Measurements from ENCODE around the gene CLDN9. TPM values are rescaled to one million over a fixed set of nuclear protein-coding genes. Genes with fewer than 3 reads are reported as not detected.

CLDN9 gene
- total and polyA plus RNA-seq, 2 donors (not counting 1 experiment from before 2014, with no cell fraction given): 0.04 TPM; not detected in 1

DNA sequence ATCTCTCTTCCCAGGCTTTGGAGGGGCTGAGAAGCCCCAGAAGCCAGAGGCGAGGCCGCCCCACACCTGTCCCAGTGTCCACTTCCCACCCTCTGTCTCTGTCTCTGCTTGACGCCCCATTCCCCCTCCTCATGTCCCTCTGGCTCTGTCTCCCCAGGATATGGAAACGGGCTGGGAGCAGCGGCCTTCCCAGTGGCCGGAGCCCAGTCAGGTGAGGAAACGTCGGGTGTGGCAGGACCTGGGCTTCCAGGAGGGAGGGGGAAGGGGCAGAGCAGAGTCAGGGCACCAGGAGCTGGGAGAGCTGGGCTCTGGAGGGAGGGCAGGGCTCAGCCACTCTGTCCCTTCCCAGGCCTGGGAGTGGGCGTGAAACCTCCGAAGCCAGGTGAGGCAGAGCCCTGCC is 21.8 kb upstream of the CLDN9 start:
- CTCF ChIA-PET: no interaction called here
- no peaks in the 10 kb centered on the region for H3K27me3 Mint-ChIP-seq
- no peak overlapping the region for H3K4me2 ChIP-seq (replicated peaks; ENCODE audit: low read depth, low read length, poor library complexity, severe bottlenecking)

More for the DNA sequence above, 21.8 kb upstream of the CLDN9 start:
- Histone ChIP-seq H2AFZ (ENCODE audit: insufficient read depth, low read depth, low read length, poor library complexity, severe bottlenecking) (no peak overlapping the region), H3K9me3 (ENCODE audit: control extremely low read depth in 1 of 3, control insufficient read depth in 2 of 3, insufficient read depth in 1 of 3, low read length in 2 of 3) (no peaks in the 10 kb centered on the region), H3K27me3 (replicated peaks in 1 of 4; ENCODE audit: control extremely low read depth in 1 of 4, control insufficient read depth in 3 of 4, insufficient read depth in 4 of 4, low read length in 3 of 4) (peaks cover 0 to 4% (median 0%) of the 10 kb centered on the region in 4 experiments), H3K4me1 (ENCODE audit: control insufficient read depth in 2 of 2, insufficient read depth in 2 of 2, low read length in 2 of 2) (no peaks in the 10 kb centered on the region), H4K20me1 (ENCODE audit: control insufficient read depth, insufficient read depth, low read length, poor library complexity, severe bottlenecking) (no peaks in the 10 kb centered on the region), H3K27ac (ENCODE audit: low read length in 2 of 2) (no peak overlapping the region), H3K79me2 (ENCODE audit: control insufficient read depth, insufficient read depth, low read length) (no peaks in the 10 kb centered on the region), H3K9ac (ENCODE audit: low read length) (no peak overlapping the region), H3K4me3 (ENCODE audit: control extremely low read depth in 1 of 5, extremely low read depth in 1 of 5, insufficient read depth in 1 of 5, low read depth in 2 of 5, low read length in 4 of 5) (no peak overlapping the region), H3K36me3 (replicated peaks in 1 of 2; ENCODE audit: control extremely low read depth in 1 of 2, control insufficient read depth in 1 of 2, extremely low read depth in 1 of 2, insufficient read depth in 2 of 2, low read length in 1 of 2) (no peaks in the 10 kb centered on the region)
- WGBS (ENCODE audit: insufficient coverage): 87% methylated on average over 9 of the region's 10 CpGs
- intact Hi-C loops (cut with micrococcal nuclease): no loop called here
- no peak for DNase-seq
- H3K4me3 Mint-ChIP-seq: no peak overlapping the region
- no peaks in the 10 kb centered on the region for H3K9me3 Mint-ChIP-seq (ENCODE audit: insufficient read depth)
- TF ChIP-seq EZH2 (IDR thresholded peaks at IDR 0.05; ENCODE audit: borderline replicate concordance, insufficient read depth, low read depth, low read length, poor library complexity, severe bottlenecking) (no peak), CTCF (IDR thresholded peaks at IDR 0.05) (no peak)
- no peak for ATAC-seq (ENCODE audit: low read depth)
- H3K27ac Mint-ChIP-seq: no peak overlapping the region
- no peaks in the 10 kb centered on the region for H3K4me1 Mint-ChIP-seq
- POLR2A ChIA-PET: no interaction called here
